Activated naive CD8-positive, alpha-beta T cell treated with anti-CD3 and anti-CD28 coated beads, Interleukin-2, amount 50 U/mL, for 24 hours (primary cell): ENCODE measurements around the gene ABLIM2.

Experiments
- ATAC-seq: fragments of 150-1000 bp; cut with Tn5 transposase; one replicate; pipeline ENCODE4 v1.10.0; 2021
- DNase-seq: peaks from one replicate; pipeline ENCODE4 v3.0.0; 2021
- H3K27ac Mint-ChIP-seq: one replicate; pipeline ENCODE4 v1.8.0; 2021; ENCODE audit warnings: mild to moderate bottlenecking, mixed read lengths
- H3K27me3 Mint-ChIP-seq: one replicate; pipeline ENCODE4 v1.8.0; 2021; ENCODE audit warnings: mixed read lengths
- H3K36me3 Mint-ChIP-seq: one replicate; pipeline ENCODE4 v1.8.0; 2021; ENCODE audit warnings: low read depth, mixed read lengths
- H3K4me1 Mint-ChIP-seq: one replicate; pipeline ENCODE4 v1.8.0; 2021; ENCODE audit warnings: mixed read lengths
- H3K4me3 Mint-ChIP-seq: one replicate; pipeline ENCODE4 v1.8.0; 2021; ENCODE audit warnings: mild to moderate bottlenecking, moderate library complexity, mixed read lengths
- H3K9me3 Mint-ChIP-seq: one replicate; pipeline ENCODE4 v1.8.0; 2021; ENCODE audit warnings: mixed read lengths

The ABLIM2 gene

GRCh38 chr4:8160572-8160971 is 2.0 kb upstream of the ABLIM2 start:
- Mint-ChIP-seq H3K4me3 (no peak overlapping the region), H3K27me3 (peaks cover 9% of the 10 kb centered on the region), H3K36me3 (no peaks in the 10 kb centered on the region), H3K4me1 (peaks cover 18% of the 10 kb centered on the region), H3K9me3 (no peaks in the 10 kb centered on the region), H3K27ac (no peak overlapping the region)
- no peak for ATAC-seq
- DNase-seq: no peak

DNA sequence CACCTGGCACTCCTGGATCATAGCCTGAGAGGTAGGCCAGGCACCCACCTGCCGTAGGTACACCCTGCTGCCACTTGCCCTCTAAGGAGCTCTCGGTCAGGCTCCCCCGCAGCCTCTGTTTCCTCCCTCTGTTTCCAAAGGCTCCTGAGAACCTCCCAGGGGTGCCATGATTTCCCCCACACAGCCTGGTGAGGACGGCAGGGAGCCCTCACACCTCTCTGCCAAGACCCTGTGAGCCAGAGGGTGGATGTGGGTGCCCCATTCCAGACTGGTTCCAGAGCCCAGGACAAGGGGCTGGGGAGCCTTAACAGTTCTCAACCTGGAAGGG is 1.6 kb upstream of the ABLIM2 start:
- H3K27ac Mint-ChIP-seq: no peak overlapping the region
- H3K4me3 Mint-ChIP-seq: peak overlapping the region; percentile 92
- peaks cover 9% of the 10 kb centered on the region for H3K27me3 Mint-ChIP-seq
- ATAC-seq (no peak), DNase-seq (no peak)
- H3K36me3 Mint-ChIP-seq: no peaks in the 10 kb centered on the region
- peaks cover 22% of the 10 kb centered on the region for H3K4me1 Mint-ChIP-seq
- H3K9me3 Mint-ChIP-seq: no peaks in the 10 kb centered on the region

DNA sequence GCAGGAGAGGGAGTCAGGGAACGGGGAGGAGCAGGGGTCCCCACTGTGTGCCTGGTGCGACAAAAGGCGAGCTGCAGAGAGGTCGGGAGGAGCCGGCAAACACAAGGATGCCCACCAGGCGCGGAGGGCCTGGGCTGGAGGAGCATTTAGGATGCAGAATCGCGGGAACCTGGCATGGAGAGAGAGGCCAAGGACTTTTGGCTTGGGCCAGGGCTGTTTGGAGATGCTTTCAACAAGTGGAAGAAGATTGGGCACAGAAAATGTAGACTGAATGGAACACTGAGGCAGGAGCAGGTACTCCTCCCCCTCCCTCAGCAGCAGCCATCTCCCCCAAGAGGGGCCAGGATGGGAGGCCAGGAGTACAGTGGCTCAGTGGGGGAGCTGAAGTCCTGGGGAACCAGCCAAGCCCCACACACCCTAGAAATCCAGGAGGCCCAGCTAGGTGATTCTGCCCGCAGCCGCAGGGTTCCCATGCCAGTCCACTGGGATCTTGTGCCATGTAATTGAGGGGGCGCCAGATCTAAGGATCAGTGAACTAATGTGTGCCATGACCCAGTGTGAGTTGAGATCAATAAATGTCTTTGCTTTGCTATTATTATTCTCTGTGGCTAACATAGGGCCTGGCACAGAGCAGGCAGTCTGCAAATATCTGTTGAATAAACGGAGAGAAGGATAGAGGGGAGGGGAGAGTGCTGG is 1.1 kb upstream of the ABLIM2 start:
- Mint-ChIP-seq H3K36me3 (no peaks in the 10 kb centered on the region), H3K9me3 (no peaks in the 10 kb centered on the region), H3K27me3 (peaks cover 9% of the 10 kb centered on the region), H3K4me1 (peaks cover 25% of the 10 kb centered on the region), H3K27ac (no peak overlapping the region), H3K4me3 (peak overlapping the region; percentile 92)
- no peak for ATAC-seq
- DNase-seq: no peak

GRCh38 chr4:8157944-8158709 is 486 bp downstream of the ABLIM2 start:
- DNase-seq (no peak), ATAC-seq (no peak)
- no peaks in the 10 kb centered on the region for H3K36me3 Mint-ChIP-seq
- no peak overlapping the region for H3K27ac Mint-ChIP-seq
- H3K9me3 Mint-ChIP-seq: no peaks in the 10 kb centered on the region
- peaks cover 27% of the 10 kb centered on the region for H3K4me1 Mint-ChIP-seq
- peak overlapping the region; percentile 38 for H3K4me3 Mint-ChIP-seq
- peaks cover 9% of the 10 kb centered on the region for H3K27me3 Mint-ChIP-seq

DNA sequence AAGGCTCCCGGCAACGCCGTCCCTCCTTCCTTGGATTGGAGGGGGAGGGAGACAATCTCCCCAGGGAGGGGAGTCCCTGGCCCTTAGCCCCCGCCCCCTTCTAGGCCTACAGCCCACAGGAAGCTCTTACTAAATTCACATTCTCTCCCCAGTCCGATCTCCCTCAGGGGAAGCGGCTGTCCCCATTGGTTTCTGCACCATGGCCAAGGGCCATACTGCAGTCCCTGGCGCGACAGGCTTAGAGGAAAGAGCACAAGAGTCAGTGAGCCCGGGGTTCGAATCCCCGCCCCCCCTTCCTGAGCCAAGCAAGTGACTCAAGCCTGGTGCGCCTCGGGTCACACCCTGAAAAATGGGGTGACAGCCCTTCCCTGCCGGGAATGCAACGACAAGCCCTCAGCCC is 1.1 kb downstream of the ABLIM2 start:
- Mint-ChIP-seq H3K36me3 (no peaks in the 10 kb centered on the region), H3K4me3 (peak overlapping the region; percentile 10), H3K27me3 (peaks cover 9% of the 10 kb centered on the region), H3K9me3 (no peaks in the 10 kb centered on the region), H3K27ac (no peak overlapping the region), H3K4me1 (peaks cover 23% of the 10 kb centered on the region)
- DNase-seq (no peak), ATAC-seq (no peak)

DNA sequence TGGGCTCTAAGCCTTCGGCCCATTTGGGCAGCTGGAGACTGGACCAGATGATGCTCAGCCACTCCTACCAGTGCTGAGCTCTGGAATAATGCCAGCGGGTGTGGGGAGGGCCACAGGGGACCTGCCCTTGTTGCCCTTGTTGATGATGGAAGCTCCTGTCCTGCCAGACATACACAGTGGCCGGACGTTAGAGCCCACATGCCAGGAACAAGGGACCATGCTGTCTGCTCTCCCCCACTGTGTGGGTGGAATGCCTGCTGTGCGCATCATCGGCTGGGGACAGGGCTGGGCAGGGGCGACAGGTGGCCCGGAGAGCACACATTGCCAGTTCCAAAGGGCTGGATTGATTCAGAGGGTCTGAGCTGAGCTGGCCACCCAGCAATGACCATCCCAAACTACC is 2.0 kb downstream of the ABLIM2 start:
- H3K4me3 Mint-ChIP-seq: no peak overlapping the region
- DNase-seq: no peak
- ATAC-seq: no peak
- H3K4me1 Mint-ChIP-seq: peaks cover 23% of the 10 kb centered on the region
- H3K9me3 Mint-ChIP-seq: no peaks in the 10 kb centered on the region
- no peaks in the 10 kb centered on the region for H3K36me3 Mint-ChIP-seq
- peaks cover 9% of the 10 kb centered on the region for H3K27me3 Mint-ChIP-seq
- no peak overlapping the region for H3K27ac Mint-ChIP-seq

GRCh38 chr4:8155660-8156421 is 2.8 kb downstream of the ABLIM2 start:
- DNase-seq: no peak
- no peak overlapping the region for H3K27ac Mint-ChIP-seq
- H3K4me1 Mint-ChIP-seq: peaks cover 23% of the 10 kb centered on the region
- H3K36me3 Mint-ChIP-seq: no peaks in the 10 kb centered on the region
- no peaks in the 10 kb centered on the region for H3K9me3 Mint-ChIP-seq
- no peak overlapping the region for H3K4me3 Mint-ChIP-seq
- no peak for ATAC-seq
- peaks cover 9% of the 10 kb centered on the region for H3K27me3 Mint-ChIP-seq

DNA sequence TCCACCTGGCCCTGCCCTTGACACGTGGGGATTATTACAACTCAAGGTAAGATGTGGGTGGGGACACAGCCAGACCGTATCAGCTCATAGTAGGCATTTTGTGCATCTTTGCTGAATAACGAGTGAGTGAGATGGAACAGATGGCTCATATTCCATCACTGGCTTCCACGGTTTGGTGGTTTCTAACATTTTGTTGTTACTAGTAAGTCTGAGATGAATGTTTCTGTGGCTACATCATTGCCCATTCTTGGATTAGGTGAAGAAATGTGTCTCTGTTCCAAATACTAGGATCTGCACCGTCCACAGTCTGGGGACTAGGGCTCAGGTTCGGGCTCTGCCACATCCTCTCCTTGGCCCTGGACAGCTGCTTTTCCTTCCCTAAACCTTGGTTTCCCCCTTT is 3.6 kb downstream of the ABLIM2 start:
- ATAC-seq (peak; percentile 9), DNase-seq (no peak)
- H3K27me3 Mint-ChIP-seq: peaks cover 9% of the 10 kb centered on the region
- no peak overlapping the region for H3K27ac Mint-ChIP-seq
- no peak overlapping the region for H3K4me3 Mint-ChIP-seq
- no peaks in the 10 kb centered on the region for H3K36me3 Mint-ChIP-seq
- no peaks in the 10 kb centered on the region for H3K9me3 Mint-ChIP-seq
- H3K4me1 Mint-ChIP-seq: peaks cover 23% of the 10 kb centered on the region

GRCh38 chr4:8153441-8153840 is 5.2 kb downstream of the ABLIM2 start:
- ATAC-seq: no peak
- Mint-ChIP-seq H3K4me1 (peaks cover 12% of the 10 kb centered on the region), H3K27ac (no peak overlapping the region), H3K36me3 (no peaks in the 10 kb centered on the region), H3K27me3 (peaks cover 9% of the 10 kb centered on the region), H3K9me3 (no peaks in the 10 kb centered on the region), H3K4me3 (no peak overlapping the region)
- DNase-seq: no peak

- H3K27ac Mint-ChIP-seq: no peak overlapping the region
- H3K4me1 Mint-ChIP-seq: peaks cover 12% of the 10 kb centered on the region
- DNase-seq: no peak
- no peak overlapping the region for H3K4me3 Mint-ChIP-seq
- H3K9me3 Mint-ChIP-seq: no peaks in the 10 kb centered on the region
- H3K27me3 Mint-ChIP-seq: peaks cover 9% of the 10 kb centered on the region
- ATAC-seq: no peak
- no peaks in the 10 kb centered on the region for H3K36me3 Mint-ChIP-seq
These were observed 5.8 kb downstream of the ABLIM2 start for GRCh38 chr4:8152865-8153257.

- Mint-ChIP-seq H3K36me3 (no peaks in the 10 kb centered on the region), H3K27ac (no peak overlapping the region), H3K9me3 (no peaks in the 10 kb centered on the region), H3K4me3 (no peak overlapping the region), H3K4me1 (peaks cover 9% of the 10 kb centered on the region), H3K27me3 (peaks cover 4% of the 10 kb centered on the region)
- DNase-seq: no peak
- ATAC-seq: no peak
These were observed 6.3 kb downstream of the ABLIM2 start for GRCh38 chr4:8152090-8152864.

DNA sequence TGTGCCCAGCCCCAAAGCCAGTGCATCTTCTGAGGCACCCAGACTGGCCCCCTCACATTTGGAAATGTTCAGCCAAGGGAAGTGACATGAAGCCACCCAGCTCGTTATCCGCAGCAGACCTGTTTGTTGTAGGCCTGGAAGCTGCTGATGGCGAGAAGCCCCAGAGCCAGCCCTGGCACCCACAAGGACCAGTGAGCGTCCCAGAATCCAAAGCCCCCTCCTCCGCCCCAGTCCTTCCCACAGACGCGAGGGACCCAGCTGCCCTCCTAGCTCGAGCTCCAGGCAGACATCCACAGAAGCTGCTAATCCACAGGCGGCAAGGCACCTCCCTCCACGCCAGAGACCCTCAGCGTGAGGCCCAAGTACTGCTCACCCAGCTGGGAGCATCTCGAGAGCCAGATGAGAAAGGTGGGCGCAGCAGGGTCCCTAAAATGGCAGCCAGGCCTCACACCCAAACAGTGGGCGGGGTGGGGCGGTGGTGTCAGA is 7.4 kb downstream of the ABLIM2 start:
- ATAC-seq (no peak), DNase-seq (no peak)
- no peaks in the 10 kb centered on the region for H3K27me3 Mint-ChIP-seq
- H3K36me3 Mint-ChIP-seq: no peaks in the 10 kb centered on the region
- H3K4me3 Mint-ChIP-seq: no peak overlapping the region
- no peaks in the 10 kb centered on the region for H3K9me3 Mint-ChIP-seq
- H3K4me1 Mint-ChIP-seq: peaks cover 9% of the 10 kb centered on the region
- H3K27ac Mint-ChIP-seq: no peak overlapping the region

DNA sequence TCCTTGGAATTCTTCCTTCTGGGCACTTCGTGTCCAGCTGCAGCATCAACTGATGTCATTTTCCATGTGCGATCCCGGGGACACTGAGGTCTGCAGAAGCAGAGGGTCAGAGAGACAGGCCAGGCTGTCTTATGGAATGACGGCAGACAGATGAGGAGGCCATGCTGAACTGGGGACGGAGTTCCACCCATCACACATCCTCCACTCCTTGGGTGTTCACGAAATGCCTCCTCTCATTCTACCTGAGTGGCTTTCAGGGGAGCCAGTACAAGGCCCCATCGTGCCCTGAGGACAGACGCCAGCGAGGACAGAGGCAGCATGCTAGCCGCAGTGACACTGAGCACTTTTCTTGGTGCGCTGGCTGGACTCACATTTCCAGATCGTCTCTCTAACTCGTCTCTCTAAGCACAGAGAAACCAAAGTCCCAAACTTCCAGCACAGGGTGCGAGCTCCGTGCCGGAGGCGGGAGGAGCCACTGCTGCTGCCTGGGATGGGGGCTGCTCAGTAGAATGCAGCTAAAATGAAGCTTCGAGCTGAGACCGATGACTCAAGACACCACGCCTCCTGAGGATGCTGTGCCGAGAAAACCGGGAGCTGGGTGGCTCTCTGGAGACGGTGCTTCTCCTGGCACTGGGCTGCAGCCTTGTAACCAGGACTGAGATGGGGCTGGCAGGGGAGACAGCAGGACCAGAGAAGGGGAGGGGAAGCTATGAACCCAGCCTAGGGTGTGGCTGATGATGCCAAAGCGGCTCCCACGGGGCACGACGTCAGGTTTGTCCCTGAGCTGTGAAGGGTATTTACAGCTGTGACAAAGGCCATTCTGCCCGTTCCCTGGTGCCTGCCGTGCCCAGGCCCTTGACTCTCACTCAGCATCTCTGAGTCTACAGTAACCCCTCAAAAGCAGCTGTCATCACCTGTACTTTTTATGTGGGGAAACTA is 8.2 kb downstream of the ABLIM2 start:
- Mint-ChIP-seq H3K9me3 (no peaks in the 10 kb centered on the region), H3K27ac (no peak overlapping the region), H3K4me3 (no peak overlapping the region), H3K27me3 (peaks cover 2% of the 10 kb centered on the region), H3K4me1 (peaks cover 8% of the 10 kb centered on the region), H3K36me3 (no peaks in the 10 kb centered on the region)
- DNase-seq (no peak), ATAC-seq (no peak)
